Activated CD4-positive, alpha-beta T cell treated with anti-CD3 and anti-CD28 coated beads, Interleukin-2, amount 10 ng/mL, durations not matched to agents 7 days and 5 days (primary cell): Measurements from ENCODE around the gene SPAG6. TPM values are rescaled to one million over a fixed set of nuclear protein-coding genes. Genes with fewer than 3 reads are reported as not detected.

Experiments
- CTCF ChIA-PET: fragments of 350-600 bp; sonication (Branson Sonifier 250); formaldehyde crosslinking; loops from one replicate; lab custom pipeline; 2021; ENCODE audit warnings: antibody characterized with exemption; lab: Charles Lee
- POLR2A ChIA-PET: fragments of 350-600 bp; sonication (Branson Sonifier 250); formaldehyde crosslinking; loops from one replicate; lab custom pipeline; 2021; ENCODE audit warnings: antibody characterized with exemption; lab: Charles Lee
- DNase-seq: peaks from one replicate; pipeline ENCODE4 v3.0.0-alpha.2; 2020
- H3K27ac Mint-ChIP-seq: one replicate; pipeline ENCODE4 v1.8.0; 2021; ENCODE audit warnings: mild to moderate bottlenecking, moderate library complexity, mixed read lengths
- H3K27me3 Mint-ChIP-seq: one replicate; pipeline ENCODE4 v1.8.0; 2021; ENCODE audit warnings: mixed read lengths
- H3K36me3 Mint-ChIP-seq: one replicate; pipeline ENCODE4 v1.8.0; 2021; ENCODE audit warnings: low read depth, mixed read lengths
- H3K4me1 Mint-ChIP-seq: one replicate; pipeline ENCODE4 v1.8.0; 2021; ENCODE audit warnings: mixed read lengths
- H3K4me3 Mint-ChIP-seq: one replicate; pipeline ENCODE4 v1.8.0; 2021; ENCODE audit warnings: mild to moderate bottlenecking, moderate library complexity, mixed read lengths
- H3K9me3 Mint-ChIP-seq: one replicate; pipeline ENCODE4 v1.8.0; 2021; ENCODE audit warnings: mixed read lengths
- total RNA-seq, 2 experiments: library from RNA; stranded (reverse); gene quantifications; one replicate each; pipeline ENCODE4 v1.2.3, GENCODE V29; 2021

SPAG6 gene
- total RNA-seq, 2 experiments from 2014 or later = 0.57 to 0.75 TPM

GRCh38 chr10:22317076-22317370, 28.3 kb upstream of the SPAG6 start:
- H3K27me3 Mint-ChIP-seq = peaks cover 14% of the 10 kb centered on the region
- no peaks in the 10 kb centered on the region for H3K9me3 Mint-ChIP-seq
- H3K4me1 Mint-ChIP-seq = peaks cover 43% of the 10 kb centered on the region
- DNase-seq = no peak
- H3K4me3 Mint-ChIP-seq = peak overlapping the region; percentile 87
- peak overlapping the region; percentile 95 for H3K27ac Mint-ChIP-seq
- ChIA-PET POLR2A (no interaction called here), CTCF (interaction anchor here (1.1 kb wide), 1 partner anchor 307 kb away, joined by 5 read pairs; no protein-coding TSS in a partner anchor)
- peaks cover 13% of the 10 kb centered on the region for H3K36me3 Mint-ChIP-seq

GRCh38 chr10:22317771-22318565, 27.3 kb upstream of the SPAG6 start:
- Mint-ChIP-seq H3K4me1 (peaks cover 51% of the 10 kb centered on the region), H3K4me3 (peak overlapping the region; percentile 58), H3K27ac (peak overlapping the region; percentile 95), H3K27me3 (peaks cover 23% of the 10 kb centered on the region), H3K9me3 (no peaks in the 10 kb centered on the region), H3K36me3 (peaks cover 20% of the 10 kb centered on the region)
- ChIA-PET CTCF (interaction anchor here (0.7 to 1.2 kb wide), 2 partner anchors 22 to 86 kb away, joined by 3 read pairs; no protein-coding TSS in a partner anchor), POLR2A (interaction anchor here (0.7 kb wide), 1 partner anchor 1140 kb away, joined by 3 read pairs; no protein-coding TSS in a partner anchor)
- DNase-seq = no peak

- POLR2A ChIA-PET = no interaction called here
- H3K27ac Mint-ChIP-seq = no peak overlapping the region
- peak overlapping the region; percentile 7 for H3K4me3 Mint-ChIP-seq
- peaks cover 31% of the 10 kb centered on the region for H3K27me3 Mint-ChIP-seq
- H3K4me1 Mint-ChIP-seq = peaks cover 59% of the 10 kb centered on the region
- no peak for DNase-seq
- CTCF ChIA-PET = interaction anchor here (1.8 kb wide), 1 partner anchor 118 kb away, joined by 5 read pairs; no protein-coding TSS in a partner anchor
- no peaks in the 10 kb centered on the region for H3K9me3 Mint-ChIP-seq
- H3K36me3 Mint-ChIP-seq = peaks cover 26% of the 10 kb centered on the region
Measured at GRCh38 chr10:22318772-22319171, 26.5 kb upstream of the SPAG6 start.

GRCh38 chr10:22319547-22319979, 25.7 kb upstream of the SPAG6 start:
- Mint-ChIP-seq H3K4me3 (peak overlapping the region; percentile 85), H3K9me3 (no peaks in the 10 kb centered on the region), H3K36me3 (peaks cover 26% of the 10 kb centered on the region), H3K27ac (peak overlapping the region; percentile 91), H3K4me1 (peaks cover 64% of the 10 kb centered on the region), H3K27me3 (peaks cover 39% of the 10 kb centered on the region)
- CTCF ChIA-PET = interaction anchor here (0.9 to 1.8 kb wide), 3 partner anchors 19 to 117 kb away, joined by 3 to 5 read pairs (median 4); no protein-coding TSS in a partner anchor
- DNase-seq = no peak
- POLR2A ChIA-PET = no interaction called here

GRCh38 chr10:22319980-22320558, 25.2 kb upstream of the SPAG6 start:
- Mint-ChIP-seq H3K4me1 (peaks cover 65% of the 10 kb centered on the region), H3K27me3 (peaks cover 40% of the 10 kb centered on the region), H3K4me3 (peak overlapping the region; percentile 85), H3K36me3 (peaks cover 26% of the 10 kb centered on the region), H3K9me3 (no peaks in the 10 kb centered on the region), H3K27ac (peak overlapping the region; percentile 91)
- DNase-seq = no peak
- POLR2A ChIA-PET = interaction anchor here (0.6 kb wide), 1 partner anchor 150 kb away, joined by 5 read pairs; no protein-coding TSS in a partner anchor
- CTCF ChIA-PET = interaction anchor here (0.9 to 1.8 kb wide), 3 partner anchors 18 to 117 kb away, joined by 3 to 5 read pairs (median 4); no protein-coding TSS in a partner anchor

GRCh38 chr10:22320591-22321155, 24.6 kb upstream of the SPAG6 start, which contains the start of gene BMI1:
TSS of gene BMI1 (plus strand) at chr10:22321099. CDS start at chr10:22326450, 5,351 bp downstream.
- Mint-ChIP-seq H3K27ac (peak within 1 kb of the TSS; percentile 92), H3K4me3 (peak within 1 kb of the TSS; percentile 85), H3K27me3 (peaks cover 41% of the 10 kb centered on the region), H3K36me3 (peaks cover 26% of the 10 kb centered on the region), H3K4me1 (peaks cover 60% of the 10 kb centered on the region), H3K9me3 (no peaks in the 10 kb centered on the region)
- DNase-seq = peak; percentile 57
- POLR2A ChIA-PET = interaction anchor here (0.6 kb wide), 1 partner anchor 151 kb away, joined by 5 read pairs; no protein-coding TSS in a partner anchor
- CTCF ChIA-PET = interaction anchor here (1.8 kb wide), 1 partner anchor 116 kb away, joined by 5 read pairs; no protein-coding TSS in a partner anchor

GRCh38 chr10:22321156-22321923, 24.0 kb upstream of the SPAG6 start:
- Mint-ChIP-seq H3K36me3 (peaks cover 28% of the 10 kb centered on the region), H3K27ac (peak overlapping the region; percentile 92), H3K9me3 (no peaks in the 10 kb centered on the region), H3K4me3 (peak overlapping the region; percentile 80), H3K4me1 (peaks cover 65% of the 10 kb centered on the region), H3K27me3 (peaks cover 41% of the 10 kb centered on the region)
- ChIA-PET POLR2A (no interaction called here), CTCF (interaction anchor here (1.5 kb wide), 1 partner anchor 9 kb away, joined by 4 read pairs; no protein-coding TSS in a partner anchor)
- peak; percentile 58 for DNase-seq

GRCh38 chr10:22321924-22322640, 23.2 kb upstream of the SPAG6 start:
- ChIA-PET POLR2A (interaction anchor here (0.5 kb wide), 1 partner anchor 17 kb away, joined by 3 read pairs; no protein-coding TSS in a partner anchor), CTCF (interaction anchor here (0.6 to 1.5 kb wide), 3 partner anchors 10 to 51 kb away, joined by 3 to 6 read pairs (median 4); no protein-coding TSS in a partner anchor)
- Mint-ChIP-seq H3K9me3 (no peaks in the 10 kb centered on the region), H3K36me3 (peaks cover 28% of the 10 kb centered on the region), H3K4me3 (peak overlapping the region; percentile 79), H3K4me1 (peaks cover 66% of the 10 kb centered on the region), H3K27ac (peak overlapping the region; percentile 89), H3K27me3 (peaks cover 41% of the 10 kb centered on the region)
- no peak for DNase-seq

GRCh38 chr10:22322641-22323160, 22.6 kb upstream of the SPAG6 start:
- H3K4me1 Mint-ChIP-seq = peaks cover 61% of the 10 kb centered on the region
- CTCF ChIA-PET = interaction anchor here (0.6 to 1.5 kb wide), 3 partner anchors 11 to 51 kb away, joined by 3 to 6 read pairs (median 4); no protein-coding TSS in a partner anchor
- H3K36me3 Mint-ChIP-seq = peaks cover 30% of the 10 kb centered on the region
- peak overlapping the region; percentile 79 for H3K4me3 Mint-ChIP-seq
- DNase-seq = no peak
- no peaks in the 10 kb centered on the region for H3K9me3 Mint-ChIP-seq
- peaks cover 41% of the 10 kb centered on the region for H3K27me3 Mint-ChIP-seq
- POLR2A ChIA-PET = interaction anchor here (0.5 kb wide), 1 partner anchor 16 kb away, joined by 3 read pairs; no protein-coding TSS in a partner anchor
- H3K27ac Mint-ChIP-seq = peak overlapping the region; percentile 89

GRCh38 chr10:22323538-22324305, 21.6 kb upstream of the SPAG6 start:
- peaks cover 41% of the 10 kb centered on the region for H3K27me3 Mint-ChIP-seq
- ChIA-PET POLR2A (no interaction called here), CTCF (interaction anchor here (0.6 to 1.3 kb wide), 3 partner anchors 12 to 63 kb away, joined by 3 read pairs; no protein-coding TSS in a partner anchor)
- no peak overlapping the region for H3K4me3 Mint-ChIP-seq
- H3K27ac Mint-ChIP-seq = no peak overlapping the region
- H3K36me3 Mint-ChIP-seq = peaks cover 25% of the 10 kb centered on the region
- no peak for DNase-seq
- peaks cover 53% of the 10 kb centered on the region for H3K4me1 Mint-ChIP-seq
- H3K9me3 Mint-ChIP-seq = no peaks in the 10 kb centered on the region
